NCI-H2227 treated with DMSO at 0.1 percent for 48 hours (cell line): ENCODE data around the gene COX4I1.
A peak's percentile ranks its signal among the peaks of the same experiment; 100 is the strongest.

Source experiments
- DNase-seq: peaks from one replicate; lab custom pipeline; 2025; lab: John Stamatoyannopoulos, UW

COX4I1 gene

DNA sequence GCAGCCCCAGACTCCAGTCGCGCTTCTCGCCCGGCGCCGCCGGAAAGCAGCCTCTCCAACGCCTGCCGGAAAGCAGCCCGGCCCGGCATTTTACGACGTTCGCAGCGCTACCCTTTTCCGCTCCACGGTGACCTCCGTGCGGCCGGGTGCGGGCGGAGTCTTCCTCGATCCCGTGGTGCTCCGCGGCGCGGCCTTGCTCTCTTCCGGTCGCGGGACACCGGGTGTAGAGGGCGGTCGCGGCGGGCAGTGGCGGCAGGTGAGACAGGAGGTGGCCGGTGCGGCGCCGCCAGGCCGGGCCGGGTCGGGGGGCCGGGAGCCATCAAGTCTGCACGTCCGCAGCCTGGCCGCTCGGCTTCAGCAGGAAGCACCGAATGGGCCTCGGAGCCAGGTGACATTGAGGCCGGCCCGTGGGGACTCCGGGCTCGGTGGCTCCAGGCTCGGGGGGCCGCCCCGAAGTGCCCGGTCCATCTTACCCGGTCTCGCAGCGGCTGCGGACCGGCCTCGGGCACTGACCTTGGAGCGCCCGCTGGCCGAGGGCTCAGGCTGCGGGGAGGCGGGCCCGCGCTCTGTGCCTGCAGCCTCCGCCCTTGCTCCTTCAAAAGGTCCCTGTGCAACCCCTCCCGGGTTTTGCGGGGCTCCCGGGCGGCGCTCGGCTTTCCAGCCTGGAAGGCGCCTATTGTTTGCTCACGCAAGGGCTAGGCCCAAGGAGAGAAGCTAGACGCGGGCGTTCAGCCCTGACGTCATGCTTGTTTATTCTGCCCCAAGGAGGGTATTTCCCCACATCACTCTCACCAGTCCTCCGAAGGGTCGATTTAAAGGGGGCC, at the start of gene COX4I1, which contains the start of gene EMC8:
Gene COX4I1, plus strand, starts transcription at position 199 of the 824 bp plus-strand sequence. CDS start 1,511 bp downstream, outside the sequence.
Gene EMC8, minus strand, starts transcription at position 48 of the 824 bp plus-strand sequence. CDS start 249 bp downstream, outside the sequence.
- DNase-seq: peak; percentile 67

DNA sequence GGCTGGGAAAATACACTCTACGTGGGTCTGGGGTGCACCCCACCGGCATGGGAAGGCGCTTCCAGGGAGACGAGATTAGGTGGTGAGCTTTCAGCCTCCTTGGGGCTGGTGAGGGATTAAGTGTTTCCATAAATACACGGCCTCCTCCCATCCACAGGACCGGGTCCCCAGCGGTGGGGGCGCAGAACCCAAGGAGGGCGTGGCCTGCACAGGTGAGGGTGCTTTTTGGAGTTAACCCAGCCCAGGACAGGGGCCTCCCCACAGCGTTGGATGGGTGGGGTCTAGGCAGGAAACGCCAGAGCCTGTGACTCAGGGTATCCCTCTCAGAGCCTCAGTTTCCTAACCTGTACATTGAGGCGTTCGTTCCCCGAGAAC, 49.7 kb upstream of the COX4I1 start:
- no peak for DNase-seq

DNA sequence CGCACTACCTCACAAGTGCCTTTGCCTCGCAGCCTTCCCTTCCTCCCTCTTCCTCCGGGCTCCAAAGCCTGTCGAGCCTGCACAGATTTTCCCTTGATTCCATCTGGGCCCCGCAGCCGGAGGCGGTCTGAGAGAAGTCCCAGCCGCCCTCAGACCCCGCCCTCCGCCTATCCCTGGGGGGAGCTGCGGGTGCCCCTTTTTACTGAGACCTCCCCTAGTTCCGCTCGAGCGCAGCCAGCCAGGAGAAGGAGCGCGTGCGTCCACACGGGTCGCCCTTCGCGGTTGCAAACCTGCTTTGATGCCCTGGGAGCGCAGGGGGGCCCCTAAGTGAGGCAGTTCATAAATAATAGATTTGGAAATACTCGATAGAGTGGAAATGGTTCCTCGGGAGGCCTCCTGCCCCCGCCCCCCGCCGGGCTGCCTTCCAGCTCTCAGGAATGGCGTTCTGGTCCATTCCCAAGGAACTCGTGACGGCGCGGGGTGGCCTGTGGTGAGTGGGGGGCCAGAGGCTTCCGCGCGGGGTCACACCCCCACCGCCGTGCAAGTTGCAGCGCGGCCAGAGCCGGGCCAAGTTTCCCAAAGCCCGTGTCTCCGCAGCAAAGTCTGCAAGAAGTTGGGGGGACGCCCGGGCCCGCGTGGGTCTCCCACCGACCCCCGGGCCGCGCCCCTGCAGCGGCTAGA, 49.2 kb upstream of the COX4I1 start:
- DNase-seq: peak; percentile 2

DNA sequence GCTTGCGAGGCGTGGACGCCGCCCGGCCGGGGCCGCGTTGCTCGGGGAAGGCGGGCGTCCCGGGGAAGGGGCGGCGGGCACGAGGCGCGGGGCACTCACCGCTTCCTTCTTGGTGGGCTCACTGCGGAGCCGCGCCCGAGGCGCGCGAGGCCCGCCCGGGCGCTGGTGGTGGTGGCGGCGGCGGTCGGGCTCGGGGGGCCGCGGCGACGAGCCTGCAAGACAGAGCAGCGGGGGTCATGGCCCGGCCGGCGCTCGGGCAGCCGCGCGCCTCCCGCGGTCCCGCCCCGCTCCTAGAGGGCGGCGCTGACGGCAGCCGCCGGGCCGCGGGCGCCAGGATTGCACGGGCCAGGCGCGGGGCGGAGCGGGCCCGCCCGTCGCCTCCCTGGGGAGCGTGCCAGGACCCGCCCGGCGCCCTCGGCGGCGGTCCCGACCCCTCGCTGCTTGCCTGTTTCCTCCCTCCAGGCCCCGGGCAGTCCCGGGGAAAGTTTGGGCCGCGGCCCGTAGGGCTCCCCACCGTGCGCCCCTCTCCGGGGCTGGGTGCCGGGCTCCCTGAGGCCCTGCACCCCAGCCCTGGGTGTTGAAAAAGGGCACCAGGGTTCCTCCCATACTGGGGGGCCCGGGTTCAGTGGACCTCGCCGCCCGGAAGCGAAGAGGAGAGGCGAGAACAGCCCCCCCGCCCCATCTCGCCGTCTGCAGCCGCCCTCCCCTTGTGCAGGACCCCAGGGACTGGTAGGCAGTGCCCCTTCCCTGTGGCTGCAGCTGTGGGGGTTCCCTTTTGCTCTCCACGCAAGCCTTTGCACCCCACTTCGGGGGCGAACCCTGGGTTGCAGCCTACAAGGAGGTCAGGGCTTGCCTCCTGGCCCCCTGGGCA, 48.4 kb upstream of the COX4I1 start, which contains the start of gene C16orf74:
Gene C16orf74, minus strand, starts transcription at position 270 of the 871 bp plus-strand sequence. CDS start 15,879 bp downstream, outside the sequence.
- no peak for DNase-seq

DNA sequence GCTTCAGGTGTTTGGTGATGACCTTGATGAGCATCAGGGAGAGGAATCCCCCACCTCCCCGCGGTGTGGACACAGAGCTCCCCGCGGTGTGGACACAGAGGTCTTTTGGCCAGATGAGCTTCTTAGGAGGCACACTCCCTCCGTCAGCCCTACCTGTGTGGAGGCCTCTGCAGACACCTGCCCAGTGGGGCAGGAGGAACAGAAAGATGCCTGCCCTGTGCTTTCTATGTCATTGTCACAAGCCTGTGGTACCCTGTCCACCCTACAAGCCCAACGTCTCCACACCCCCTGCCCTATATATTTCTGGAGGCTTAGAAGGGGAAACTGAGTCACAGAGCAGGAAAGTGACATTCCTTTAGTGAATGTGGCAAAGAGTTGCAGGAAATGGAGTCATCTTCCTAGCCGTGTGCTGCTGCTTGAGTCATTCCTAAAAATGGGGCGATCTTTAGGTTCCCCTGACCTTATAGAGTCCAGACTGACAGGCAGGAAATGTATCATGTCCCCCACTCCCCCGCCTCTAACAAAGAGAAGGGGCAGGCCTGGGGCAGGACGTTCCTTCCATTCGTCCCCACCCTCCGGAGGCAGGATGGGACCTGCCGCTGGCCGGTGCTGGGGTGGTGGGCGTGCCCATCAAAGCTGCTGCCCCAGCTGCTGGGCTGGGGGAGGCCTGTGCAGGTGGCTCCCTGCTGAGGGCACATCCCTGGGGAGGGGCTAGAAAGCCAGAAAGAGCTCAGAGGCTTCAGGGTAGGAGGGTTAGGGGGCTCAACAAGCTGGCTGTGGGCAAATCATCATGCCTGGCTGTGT, 47.6 kb upstream of the COX4I1 start:
- no peak for DNase-seq

DNA sequence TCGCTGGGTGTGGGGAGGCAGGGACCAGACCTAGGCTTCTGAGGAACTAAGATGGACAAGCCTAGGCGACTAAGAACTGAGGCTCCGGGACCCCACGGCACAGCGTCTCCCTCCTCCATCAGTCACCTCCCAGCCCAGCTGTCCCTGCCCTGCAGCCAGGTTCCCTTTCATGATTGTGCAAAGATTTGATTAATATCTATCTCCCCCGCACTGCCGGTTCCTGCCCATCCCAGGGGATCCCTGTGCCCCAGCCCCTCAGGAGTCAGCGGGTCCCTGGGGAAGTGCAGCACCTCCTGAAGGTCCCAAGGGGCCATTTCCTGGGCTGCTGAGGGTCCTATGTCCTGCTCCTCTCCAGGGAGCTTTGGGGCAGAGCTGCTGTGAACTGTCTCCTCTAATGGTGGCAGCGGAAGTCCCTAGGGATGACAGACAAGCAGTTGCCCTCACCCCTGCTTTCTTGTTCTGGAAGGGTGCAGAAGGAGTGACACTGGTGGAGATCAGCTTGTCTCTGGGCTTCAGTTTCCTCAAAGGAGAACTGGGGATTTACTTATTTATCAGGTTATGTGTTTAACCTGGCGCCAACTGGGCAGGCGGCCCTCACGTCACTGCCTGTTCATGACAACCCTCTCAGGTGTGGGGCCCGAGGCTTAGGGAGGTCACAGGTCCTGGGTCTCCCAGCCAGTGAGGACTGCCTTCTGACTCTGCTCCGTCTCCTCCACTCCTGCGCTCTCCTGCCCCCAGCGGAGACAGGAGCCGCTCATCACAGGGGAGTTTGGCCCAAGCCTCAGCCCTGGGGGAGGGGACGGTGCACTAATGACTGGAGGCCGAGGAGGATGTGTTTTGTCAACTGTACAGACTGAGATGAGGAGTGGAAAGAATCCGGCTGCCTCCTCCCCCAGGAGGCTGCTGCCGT, 46.7 kb upstream of the COX4I1 start:
- peak; percentile 4 for DNase-seq

DNA sequence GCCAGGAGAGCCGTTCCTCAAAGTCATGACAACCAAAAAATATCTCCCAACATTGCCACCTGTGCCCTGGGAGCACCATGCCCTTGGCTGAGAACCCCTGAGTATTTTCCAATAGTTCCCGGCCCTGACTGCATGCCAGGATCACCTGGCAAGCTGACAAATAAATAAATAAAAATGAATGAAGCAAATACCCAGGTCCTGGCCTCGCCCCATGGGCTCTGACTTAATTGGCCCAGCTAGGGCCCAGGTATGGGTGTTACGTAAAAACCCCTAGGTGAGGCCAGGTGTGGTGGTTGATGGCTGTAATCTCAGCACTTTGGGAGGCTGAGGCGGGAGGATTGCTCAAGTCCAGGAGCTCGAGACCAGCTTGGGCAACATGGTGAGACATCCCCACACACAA, 45.9 kb upstream of the COX4I1 start:
- DNase-seq: no peak

DNA sequence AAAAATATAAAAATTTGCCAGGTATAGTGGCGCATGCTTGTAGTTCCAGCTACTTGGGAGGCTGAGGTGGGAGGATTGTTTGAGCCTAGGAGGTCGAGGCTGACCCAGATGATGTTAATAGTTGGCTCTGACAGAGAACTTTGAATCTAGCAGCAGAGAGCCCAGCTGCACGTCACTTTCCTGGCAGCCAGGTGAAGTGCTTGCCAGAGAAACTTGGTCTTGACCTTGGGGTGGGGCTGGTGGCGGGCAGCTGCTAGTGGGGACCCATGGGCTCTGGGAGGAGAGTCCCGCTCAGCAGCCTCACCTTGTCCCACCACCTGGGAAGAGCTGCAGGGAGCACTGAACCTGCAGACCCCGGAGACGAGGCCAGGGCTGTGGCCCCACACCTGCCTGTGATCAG, 45.5 kb upstream of the COX4I1 start:
- DNase-seq: no peak

DNA sequence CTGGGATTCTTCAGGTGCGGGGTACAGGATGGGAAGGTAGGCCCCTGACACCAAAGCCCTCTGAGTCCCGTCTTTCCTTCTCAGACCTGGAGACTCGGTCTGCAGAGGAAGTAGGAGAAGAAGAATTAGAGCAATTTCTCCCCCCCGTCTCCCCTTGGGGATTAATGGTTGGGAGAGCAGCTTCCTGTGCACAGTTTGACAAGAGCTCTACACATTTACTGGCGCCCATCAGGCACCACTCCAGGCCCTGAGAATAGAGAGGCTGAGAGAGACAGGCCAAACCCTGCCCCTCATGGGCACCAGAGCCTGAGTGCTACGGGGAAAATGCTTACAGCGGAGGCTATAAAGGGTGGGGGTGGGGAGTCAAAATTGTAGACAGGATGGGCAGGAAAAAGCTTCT, 45.1 kb upstream of the COX4I1 start:
- no peak for DNase-seq

DNA sequence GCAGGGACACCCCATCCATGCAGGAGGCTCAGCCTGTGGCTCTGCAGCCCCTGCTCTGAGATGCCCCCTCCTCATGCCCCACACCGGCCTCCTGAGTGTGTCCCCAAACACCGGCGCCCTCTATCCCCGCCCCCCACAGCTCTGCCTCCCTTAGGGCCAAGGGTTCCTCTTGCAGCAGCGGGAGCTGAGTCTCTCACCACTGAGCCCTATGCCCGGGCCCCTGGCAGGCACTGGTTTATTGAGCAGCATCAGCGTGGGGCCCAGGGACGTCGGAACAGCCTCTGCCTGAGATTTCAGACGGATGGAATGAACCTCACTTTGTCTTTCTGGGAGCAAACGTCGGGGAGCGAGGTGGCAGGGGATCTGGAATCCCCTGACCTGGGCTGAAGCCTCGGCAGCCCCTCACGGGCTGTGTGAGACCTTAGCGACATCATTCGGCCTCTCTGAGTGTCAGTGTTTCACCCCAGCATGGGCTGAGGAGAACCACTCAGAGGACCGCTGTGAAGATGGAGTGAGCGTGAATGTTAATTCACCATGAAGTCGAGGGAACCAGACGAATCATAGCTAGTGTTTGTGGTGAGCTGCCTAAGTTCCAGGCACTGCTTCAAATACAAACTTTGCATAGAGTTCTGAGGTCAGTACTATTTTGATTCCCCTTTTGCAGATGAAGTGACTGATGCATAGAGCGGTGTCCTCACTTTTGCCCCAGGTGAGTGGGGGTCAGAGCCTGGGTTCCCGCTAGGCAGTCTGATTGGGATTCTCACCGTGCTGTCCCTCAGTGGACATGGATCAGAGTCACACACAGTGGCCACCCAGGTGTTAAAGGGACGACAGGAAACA, 43.3 kb upstream of the COX4I1 start:
- no peak for DNase-seq

DNA sequence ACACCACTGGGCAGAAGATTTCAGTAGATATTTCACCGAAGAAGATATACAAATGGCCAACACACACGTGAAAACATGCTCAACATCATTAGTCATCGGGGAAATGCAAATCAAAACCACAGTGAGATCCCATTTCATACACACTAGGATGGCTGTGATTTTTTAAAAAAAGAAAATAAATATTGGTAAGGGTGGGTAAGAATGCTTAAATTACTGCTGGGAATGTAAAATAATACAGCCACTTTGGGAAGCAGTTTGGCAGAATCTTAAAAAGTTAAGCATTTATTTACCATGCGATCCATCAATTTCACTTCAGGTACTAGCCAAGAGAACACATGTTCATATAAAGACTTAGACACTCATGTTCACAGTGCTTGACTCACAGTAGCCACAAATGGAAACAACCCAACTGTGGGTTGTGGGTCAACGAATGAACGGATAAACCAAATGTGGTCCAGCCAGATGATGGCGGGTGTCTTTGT, 42.1 kb upstream of the COX4I1 start:
- DNase-seq: no peak

DNA sequence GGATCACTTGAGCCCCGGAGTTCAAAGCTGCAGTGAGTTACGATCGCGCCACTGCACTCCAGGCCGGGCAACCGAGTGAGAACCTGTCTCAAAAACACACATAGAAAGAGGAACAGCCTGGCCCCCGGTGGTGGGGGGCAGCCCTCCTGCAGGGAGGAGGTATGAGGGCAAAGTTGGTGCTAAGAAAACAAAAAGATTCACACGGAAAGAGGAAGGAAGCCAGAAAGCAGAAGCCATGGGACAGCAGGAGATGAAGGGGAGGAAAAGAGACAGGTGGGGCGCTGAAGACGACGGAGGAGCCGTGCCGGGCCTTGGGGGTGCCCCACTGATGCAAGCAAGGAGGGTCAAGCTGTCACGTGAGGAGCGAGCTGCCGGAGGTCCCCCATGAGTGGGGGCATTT, 40.4 kb upstream of the COX4I1 start:
- DNase-seq: no peak

DNA sequence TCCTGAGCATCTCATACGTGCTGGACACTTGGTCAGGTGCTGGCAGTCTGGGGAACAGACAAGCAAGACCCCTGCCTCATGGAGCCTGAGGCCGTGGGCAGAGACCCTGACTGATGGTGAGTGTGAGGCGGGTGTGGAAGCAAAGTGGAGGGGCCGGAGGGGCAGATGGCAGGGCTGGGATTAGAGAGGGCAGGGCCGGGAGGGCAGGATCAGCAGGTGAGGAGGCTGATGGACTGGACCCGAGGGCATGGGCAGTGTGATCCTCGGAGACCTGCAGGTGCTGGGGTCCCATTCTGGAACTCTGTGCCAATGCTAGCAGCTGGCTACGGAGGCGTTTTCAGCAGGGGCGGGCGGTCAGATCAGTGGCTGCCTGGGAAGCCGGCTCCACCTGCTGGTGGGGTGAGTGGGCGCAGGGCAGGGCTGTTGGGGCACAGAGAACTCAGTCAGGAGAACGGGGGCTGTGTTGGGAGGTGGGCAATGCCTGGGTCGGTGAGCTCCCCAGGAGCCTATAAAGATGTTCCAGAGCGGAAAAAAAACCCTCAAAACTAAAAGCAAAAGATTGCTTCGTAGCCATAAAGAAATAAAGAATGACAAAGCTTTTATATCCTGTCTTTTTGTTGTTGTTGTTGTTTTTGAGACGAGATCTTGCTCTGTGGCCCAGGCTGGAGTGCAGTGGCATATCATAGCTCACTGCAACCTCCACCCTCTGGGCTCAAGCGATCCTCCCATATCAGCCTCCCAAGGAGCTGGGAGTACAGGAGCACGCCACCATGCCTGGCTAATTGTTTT, 39.7 kb upstream of the COX4I1 start:
- no peak for DNase-seq

DNA sequence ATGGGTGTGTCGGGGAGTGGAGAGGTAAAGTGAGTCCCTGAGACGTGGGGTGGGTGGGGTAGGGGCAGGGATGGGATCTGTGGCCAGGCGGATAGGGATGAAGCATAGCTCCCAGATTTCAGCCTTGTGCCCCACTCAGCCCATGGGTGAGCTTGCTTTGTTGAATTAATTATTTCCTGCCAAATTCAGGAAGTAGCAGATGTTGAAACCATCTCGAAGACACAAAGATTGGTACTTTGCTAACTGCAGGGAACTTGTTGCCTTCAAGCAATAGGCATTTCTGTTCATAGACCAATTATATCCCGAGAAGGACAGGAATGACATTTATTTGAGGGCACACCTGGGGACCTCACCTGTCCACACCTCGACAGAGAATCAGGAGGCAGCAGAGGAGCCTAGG, 37.6 kb upstream of the COX4I1 start:
- no peak for DNase-seq

DNA sequence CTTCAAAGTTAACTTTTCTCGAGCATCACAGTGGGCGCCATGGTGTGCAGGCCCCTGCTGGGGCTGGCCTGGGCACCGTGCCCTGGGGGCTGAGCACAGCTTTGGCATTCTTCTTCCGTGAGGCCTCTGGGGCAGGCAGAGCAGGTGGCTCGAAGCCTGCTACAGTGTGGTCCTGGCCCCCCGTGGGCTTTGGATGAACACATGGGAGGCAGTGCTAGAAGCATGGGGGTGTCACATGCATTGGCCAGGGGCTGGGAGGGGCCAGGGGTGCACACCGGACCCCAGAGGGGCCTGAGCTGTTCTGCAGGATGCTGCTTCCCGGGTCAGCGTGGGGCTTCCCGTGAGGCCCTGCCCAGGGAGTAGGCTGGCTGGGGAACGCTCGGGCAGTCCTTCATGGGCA, 36.5 kb upstream of the COX4I1 start:
- DNase-seq: no peak

DNA sequence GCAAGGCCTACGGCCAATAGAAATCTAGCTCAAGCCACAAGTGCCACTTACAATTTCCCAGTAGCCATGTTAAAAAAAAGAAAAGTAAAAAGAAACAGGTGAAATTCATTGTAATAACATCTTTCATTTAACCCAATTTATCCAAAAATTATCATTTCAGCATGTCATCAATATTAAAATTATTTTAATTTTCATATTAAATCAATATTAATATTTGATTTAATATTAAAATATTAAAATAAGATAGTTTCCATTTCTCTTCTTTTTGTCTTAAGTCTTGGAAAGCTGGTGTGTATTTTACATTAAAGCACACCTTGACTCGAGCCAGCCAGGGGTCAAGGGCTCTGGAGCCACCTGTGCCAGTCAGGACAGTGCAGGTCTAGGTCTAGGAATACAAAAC, 35.9 kb upstream of the COX4I1 start:
- no peak for DNase-seq

DNA sequence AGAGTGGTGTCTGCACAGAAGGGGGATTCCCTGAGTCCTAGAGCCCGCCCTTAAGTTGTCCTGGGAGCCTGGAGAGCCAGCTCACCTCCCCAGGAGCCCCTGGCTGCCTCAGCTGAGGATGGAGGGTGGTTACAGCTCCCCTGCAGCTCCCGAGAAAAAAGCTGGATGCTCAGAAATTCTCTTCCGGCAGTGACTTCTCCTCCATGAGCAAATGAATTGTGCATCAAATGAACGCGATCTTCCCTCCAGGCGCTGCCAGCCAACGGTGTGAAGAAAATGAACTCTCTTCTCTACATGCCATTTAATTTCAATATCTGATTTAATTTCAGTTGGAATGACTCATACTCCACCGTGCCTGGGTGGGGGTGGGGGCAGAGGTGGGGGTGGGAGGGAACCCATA, 34.3 kb upstream of the COX4I1 start:
- DNase-seq: no peak

DNA sequence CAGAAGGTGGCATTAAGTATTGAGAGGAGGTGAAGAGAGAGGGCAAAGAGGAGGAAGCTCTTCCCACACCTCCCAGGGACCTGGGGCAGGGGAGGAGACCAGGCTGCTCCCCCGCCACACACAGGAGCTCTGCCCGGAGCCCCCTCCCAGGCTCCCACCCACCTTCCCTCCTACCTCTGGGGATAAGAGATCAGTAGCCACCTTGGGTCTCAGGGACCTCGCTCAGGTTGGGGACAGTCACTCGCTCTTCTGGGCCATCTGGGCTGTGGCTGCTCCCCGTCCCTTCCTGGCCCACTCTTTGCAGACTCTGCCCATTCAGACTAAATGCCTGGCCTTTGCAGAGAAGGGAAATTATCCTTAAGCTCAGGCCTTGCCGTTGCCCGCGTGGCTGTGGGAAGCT, 33.7 kb upstream of the COX4I1 start:
- no peak for DNase-seq
